GM06990 (cell line): ENCODE measurements around the gene SPEN.

Source experiments
- DNase-seq: peaks from one replicate; pipeline ENCODE4 v3.0.0-alpha.2; 2011; ENCODE audit not compliant: insufficient read length; ENCODE audit errors: extremely low read depth
- H3K27me3 ChIP-seq: replicated peaks from 2 replicates; pipeline ENCODE4 v1.6.0; 2011; ENCODE audit warnings: low read length; ENCODE audit not compliant: control insufficient read depth, insufficient read depth
- H3K36me3 ChIP-seq: 2 replicates; pipeline ENCODE4 v1.5.1; 2011; ENCODE audit warnings: low read length; ENCODE audit not compliant: control insufficient read depth, insufficient read depth
- H3K4me3 ChIP-seq: replicated peaks from 2 replicates; pipeline ENCODE4 v1.5.1; 2011; ENCODE audit warnings: low read depth, mild to moderate bottlenecking, control low read depth, low read length
- TF ChIP-seq, protein P1 (sequence below): IDR thresholded peaks from 2 replicates; pipeline ENCODE4 v1.5.1; 2011; ENCODE audit warnings: low read length, control low read depth, mild to moderate bottlenecking, inconsistent platforms; ENCODE audit not compliant: insufficient read depth, poor library complexity, severe bottlenecking

SPEN gene

DNA sequence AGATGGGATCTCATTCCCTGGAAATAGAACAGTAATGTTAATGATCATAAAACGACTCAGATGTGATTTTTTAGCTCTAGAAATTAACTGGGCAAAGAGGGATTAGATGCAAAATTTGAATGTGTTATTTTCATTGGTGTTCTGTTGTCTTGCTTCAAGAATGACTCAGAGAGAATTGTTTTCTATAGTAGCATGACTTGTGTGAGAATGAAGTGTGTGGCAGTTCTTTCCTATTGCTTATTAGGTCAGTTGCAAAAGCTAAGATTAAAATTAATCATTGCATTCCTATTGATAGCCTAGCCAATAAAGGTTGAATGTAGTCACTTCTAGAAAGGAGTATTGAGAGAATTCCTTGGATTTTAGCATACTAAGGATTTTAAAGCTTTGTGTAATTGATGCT, 22.9 kb downstream of the SPEN start:
- DNase-seq, result no peak

DNA sequence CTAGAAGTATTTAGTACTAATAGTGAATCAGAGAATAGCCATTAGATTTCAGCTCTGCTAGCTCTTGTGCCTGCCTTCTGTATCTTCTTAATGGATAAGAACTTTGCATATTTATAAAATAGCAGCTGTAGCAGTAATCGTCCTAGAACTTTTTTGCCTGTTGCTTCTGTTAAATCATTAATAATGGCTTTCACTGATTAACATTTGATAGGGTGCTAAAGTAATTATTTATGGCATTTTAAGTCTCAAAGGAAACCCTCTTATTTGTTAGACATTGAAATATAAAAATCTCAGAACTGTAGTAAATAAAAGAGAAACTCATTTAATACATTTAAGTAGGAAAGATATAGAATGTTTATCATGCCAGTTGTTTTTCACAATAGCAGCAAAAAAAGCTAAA, 27.0 kb downstream of the SPEN start:
- Histone ChIP-seq H3K27me3 (no peaks in the 10 kb centered on the region), H3K36me3 (peaks cover 4% of the 10 kb centered on the region), H3K4me3 (no peak overlapping the region)
- no peak for DNase-seq
- TF ChIP-seq, protein P1, sequence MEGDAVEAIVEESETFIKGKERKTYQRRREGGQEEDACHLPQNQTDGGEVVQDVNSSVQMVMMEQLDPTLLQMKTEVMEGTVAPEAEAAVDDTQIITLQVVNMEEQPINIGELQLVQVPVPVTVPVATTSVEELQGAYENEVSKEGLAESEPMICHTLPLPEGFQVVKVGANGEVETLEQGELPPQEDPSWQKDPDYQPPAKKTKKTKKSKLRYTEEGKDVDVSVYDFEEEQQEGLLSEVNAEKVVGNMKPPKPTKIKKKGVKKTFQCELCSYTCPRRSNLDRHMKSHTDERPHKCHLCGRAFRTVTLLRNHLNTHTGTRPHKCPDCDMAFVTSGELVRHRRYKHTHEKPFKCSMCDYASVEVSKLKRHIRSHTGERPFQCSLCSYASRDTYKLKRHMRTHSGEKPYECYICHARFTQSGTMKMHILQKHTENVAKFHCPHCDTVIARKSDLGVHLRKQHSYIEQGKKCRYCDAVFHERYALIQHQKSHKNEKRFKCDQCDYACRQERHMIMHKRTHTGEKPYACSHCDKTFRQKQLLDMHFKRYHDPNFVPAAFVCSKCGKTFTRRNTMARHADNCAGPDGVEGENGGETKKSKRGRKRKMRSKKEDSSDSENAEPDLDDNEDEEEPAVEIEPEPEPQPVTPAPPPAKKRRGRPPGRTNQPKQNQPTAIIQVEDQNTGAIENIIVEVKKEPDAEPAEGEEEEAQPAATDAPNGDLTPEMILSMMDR, result no peak

More for the DNA sequence above, 22.9 kb downstream of the SPEN start:
- Histone ChIP-seq H3K36me3 (peaks cover 2% of the 10 kb centered on the region), H3K27me3 (no peaks in the 10 kb centered on the region), H3K4me3 (no peak overlapping the region)
- TF ChIP-seq, protein P1, result no peak

DNA sequence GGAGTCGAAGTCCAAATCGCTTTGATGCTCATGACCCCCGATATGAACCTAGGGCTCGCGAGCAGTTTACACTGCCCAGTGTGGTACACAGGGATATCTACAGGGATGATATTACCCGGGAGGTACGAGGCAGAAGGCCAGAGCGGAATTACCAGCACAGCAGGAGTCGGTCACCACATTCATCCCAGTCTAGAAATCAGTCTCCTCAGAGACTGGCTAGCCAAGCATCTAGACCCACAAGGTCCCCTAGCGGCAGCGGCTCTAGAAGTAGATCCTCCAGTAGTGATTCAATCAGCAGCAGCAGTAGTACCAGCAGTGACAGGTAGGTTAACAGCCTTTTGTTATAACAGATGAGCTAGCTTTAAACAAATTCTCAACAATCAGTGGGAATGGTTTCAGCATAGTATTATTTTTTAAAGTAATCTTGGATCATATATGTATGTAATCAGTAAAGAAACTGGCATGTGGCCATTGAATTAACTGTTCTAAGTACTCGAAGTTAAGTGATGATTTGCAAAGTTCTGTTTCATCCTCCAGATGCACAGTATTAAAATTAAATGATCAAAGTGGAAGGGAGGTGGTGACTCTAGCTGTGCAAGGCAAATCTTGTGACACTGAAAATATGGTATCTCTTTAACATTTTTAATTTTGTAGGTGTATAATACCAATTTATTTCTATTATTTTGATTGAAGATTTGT, 29.0 kb downstream of the SPEN start:
- DNase-seq, result no peak
- peaks cover 4% of the 10 kb centered on the region for H3K36me3 ChIP-seq
- TF ChIP-seq, protein P1, result no peak
- no peak overlapping the region for H3K4me3 ChIP-seq
- H3K27me3 ChIP-seq, result no peaks in the 10 kb centered on the region

DNA sequence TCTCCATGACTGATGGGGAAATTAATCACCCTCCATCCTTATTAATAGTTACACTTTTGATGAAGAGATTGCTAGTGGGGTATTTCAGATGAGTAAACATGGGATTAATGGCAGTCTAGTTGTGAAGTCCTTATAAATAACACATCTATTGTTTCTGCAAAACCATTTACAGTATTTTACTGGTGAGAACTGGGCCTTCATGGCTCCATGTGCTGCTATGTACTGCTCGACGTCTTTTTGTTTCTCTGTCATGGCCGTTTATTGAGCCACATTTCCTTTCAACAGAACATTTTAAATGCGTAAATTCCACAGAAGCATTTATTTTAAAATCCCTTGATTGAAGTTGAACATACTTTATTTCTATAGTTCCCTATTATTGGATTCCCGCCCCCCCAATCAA, 34.5 kb downstream of the SPEN start:
- no peaks in the 10 kb centered on the region for H3K36me3 ChIP-seq
- TF ChIP-seq, protein P1, result no peak
- DNase-seq, result no peak

DNA sequence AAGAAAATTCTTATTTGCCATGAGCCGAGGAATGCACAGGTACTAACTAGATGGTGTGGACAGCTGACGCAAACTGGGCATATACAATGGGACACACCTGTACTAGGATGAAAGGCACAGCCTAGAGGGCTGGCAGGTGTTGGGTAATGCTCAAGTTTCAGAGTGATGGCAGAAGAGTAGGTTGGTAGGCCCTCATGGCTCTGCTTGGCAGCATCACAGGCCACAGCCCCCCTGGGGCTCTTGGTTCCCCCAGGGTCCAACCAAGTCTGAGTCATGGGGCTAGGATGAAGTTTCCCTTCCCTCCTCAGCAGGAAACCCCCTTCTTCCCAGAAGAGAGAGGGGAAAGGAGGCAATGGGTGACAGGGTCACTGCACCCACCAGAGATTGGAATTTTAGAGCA, 35.2 kb downstream of the SPEN start:
- H3K36me3 ChIP-seq, result no peaks in the 10 kb centered on the region
- H3K27me3 ChIP-seq, result no peaks in the 10 kb centered on the region
- DNase-seq, result peak; percentile 25
- no peak overlapping the region for H3K4me3 ChIP-seq
- TF ChIP-seq, protein P1, result no peak

More for the DNA sequence above, 34.5 kb downstream of the SPEN start:
- H3K4me3 ChIP-seq, result no peak overlapping the region
- H3K27me3 ChIP-seq, result no peaks in the 10 kb centered on the region

DNA sequence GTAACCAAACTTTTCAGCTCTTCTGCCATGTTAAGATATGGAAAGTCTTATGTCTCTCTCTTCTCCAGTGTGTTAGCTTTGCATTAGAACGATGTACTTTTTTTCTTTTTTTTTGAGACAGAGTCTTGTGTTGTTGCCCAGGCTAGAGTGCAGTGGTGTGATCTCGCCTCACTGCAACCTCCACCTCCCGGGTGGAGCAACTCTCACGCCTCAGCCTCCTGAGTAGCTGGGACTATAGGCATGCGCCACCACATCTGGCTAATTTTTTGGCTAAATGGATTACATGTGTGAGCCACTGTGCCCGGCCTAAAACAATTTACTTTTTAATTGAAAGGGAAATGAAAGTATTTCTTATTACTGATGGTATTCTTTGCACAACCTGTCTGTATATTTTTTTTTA, 35.8 kb downstream of the SPEN start:
- TF ChIP-seq, protein P1, result no peak
- DNase-seq, result no peak
- H3K4me3 ChIP-seq, result no peak overlapping the region
- H3K36me3 ChIP-seq, result no peaks in the 10 kb centered on the region
- H3K27me3 ChIP-seq, result no peaks in the 10 kb centered on the region
